Ishikawa (cell line): Measurements from ENCODE around the gene DLX5.

Experiments
- CEBPB ChIP-seq: IDR thresholded peaks from 2 replicates; pipeline ENCODE4 v1.6.1; 2012
- CREB1 ChIP-seq: IDR thresholded peaks from 2 replicates; pipeline ENCODE4 v1.6.1; 2012; ENCODE audit warnings: low read depth
- EGR1 ChIP-seq: IDR thresholded peaks from 2 replicates; pipeline ENCODE4 v1.6.1; 2012
- EP300 ChIP-seq: IDR thresholded peaks from 2 replicates; pipeline ENCODE4 v1.6.1; 2012; ENCODE audit warnings: borderline replicate concordance
- FOXM1 ChIP-seq: IDR thresholded peaks from 2 replicates; pipeline ENCODE4 v1.6.1; 2012; ENCODE audit warnings: low read depth, borderline replicate concordance
- MAX ChIP-seq: IDR thresholded peaks from 2 replicates; pipeline ENCODE4 v1.6.1; 2012
- NFIC ChIP-seq: IDR thresholded peaks from 2 replicates; pipeline ENCODE4 v1.6.1; 2012
- RAD21 ChIP-seq: IDR thresholded peaks from 2 replicates; pipeline ENCODE4 v1.6.1; 2012; ENCODE audit warnings: low read depth
- REST ChIP-seq: IDR thresholded peaks from 2 replicates; pipeline ENCODE4 v1.6.1; 2012; ENCODE audit warnings: low read depth, mild to moderate bottlenecking
- TAF1 ChIP-seq: IDR thresholded peaks from 2 replicates; pipeline ENCODE4 v1.6.1; 2012; ENCODE audit warnings: low read depth, mild to moderate bottlenecking
- TCF12 ChIP-seq: IDR thresholded peaks from 2 replicates; pipeline ENCODE4 v1.6.1; 2012; ENCODE audit warnings: low read depth
- TEAD4 ChIP-seq: IDR thresholded peaks from 2 replicates; pipeline ENCODE4 v1.6.1; 2012
- USF1 ChIP-seq: IDR thresholded peaks from 2 replicates; pipeline ENCODE4 v1.6.1; 2012
- YY1 ChIP-seq: IDR thresholded peaks from 2 replicates; pipeline ENCODE4 v1.6.1; 2012; ENCODE audit warnings: low read depth
- ZBTB7A ChIP-seq: IDR thresholded peaks from 2 replicates; pipeline ENCODE4 v1.6.1; 2012; ENCODE audit warnings: low read depth

The DLX5 gene

GRCh38 chr7:97004247-97005182, 20.1 kb downstream of the DLX5 start:
- TF ChIP-seq RAD21 (no peak), TEAD4 (no peak), EP300 (no peak), ZBTB7A (no peak), CREB1 (no peak), TAF1 (no peak), NFIC (no peak), YY1 (no peak), MAX (no peak), USF1 (no peak), FOXM1 (no peak), REST (no peak), EGR1 (no peak)

GRCh38 chr7:97003262-97004246, 21.1 kb downstream of the DLX5 start:
- TF ChIP-seq NFIC = no peak
- TF ChIP-seq EP300 = no peak
- no peak for TF ChIP-seq ZBTB7A
- no peak for TF ChIP-seq USF1
- no peak for TF ChIP-seq CREB1
- TF ChIP-seq RAD21 = no peak
- no peak for TF ChIP-seq FOXM1
- TF ChIP-seq TAF1 = no peak
- no peak for TF ChIP-seq TEAD4
- TF ChIP-seq TCF12 = no peak

- TF ChIP-seq RAD21 (no peak), CREB1 (no peak), TCF12 (no peak), ZBTB7A (no peak), EP300 (no peak), MAX (no peak), TEAD4 (no peak), TAF1 (no peak), CEBPB (no peak), REST (no peak), YY1 (no peak), EGR1 (no peak), FOXM1 (no peak), USF1 (no peak), NFIC (no peak)
Observed at GRCh38 chr7:97002555-97003261, 21.9 kb downstream of the DLX5 start.
